D341Med (cell line): ENCODE results near the gene BAIAP2L2.

Experiments
- DNase-seq: peaks from one replicate; pipeline ENCODE4 v3.0.0; 2012; ENCODE audit warnings: low spot score

The BAIAP2L2 gene

DNA sequence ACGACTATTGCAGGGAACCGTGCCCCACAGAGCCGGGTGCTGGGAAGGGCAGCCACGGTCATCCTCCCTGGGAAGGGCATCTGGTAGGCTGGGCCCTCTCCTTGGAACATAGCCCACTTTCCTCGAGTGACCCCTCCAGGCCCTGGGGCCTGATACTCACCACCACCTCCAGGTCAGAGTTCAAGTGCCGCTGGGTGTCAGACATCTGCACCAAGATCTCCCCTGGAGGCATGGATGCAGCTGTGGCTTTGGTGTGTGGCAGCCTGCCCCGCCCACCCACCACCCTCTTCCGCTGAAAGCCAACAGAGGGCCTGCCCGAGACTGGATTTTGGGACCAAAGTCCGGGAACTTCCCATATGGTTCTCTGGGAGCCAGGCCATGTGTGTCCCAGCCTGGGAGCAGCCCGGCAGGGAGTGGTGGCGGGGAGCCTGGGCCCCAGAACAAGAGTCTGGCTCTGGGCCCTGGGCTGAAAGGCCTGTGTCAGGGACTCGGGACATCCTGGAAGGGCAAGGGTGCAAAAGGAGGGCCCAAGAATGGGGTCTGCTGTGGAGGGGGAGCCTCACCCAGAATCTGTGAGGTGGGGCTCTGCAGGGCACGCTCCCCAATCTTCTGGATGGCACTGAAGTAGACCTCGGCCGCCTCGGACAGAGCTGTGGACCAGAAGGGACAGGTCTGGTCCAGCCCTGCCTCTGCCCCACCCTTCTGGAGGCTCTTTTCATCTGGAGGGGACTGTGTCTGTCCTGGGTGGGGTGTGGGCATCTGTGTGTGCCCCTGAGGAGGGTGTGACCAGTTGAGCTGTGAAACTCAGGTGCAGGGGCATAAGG is 2.6 kb downstream of the BAIAP2L2 start:
- no peak for DNase-seq

DNA sequence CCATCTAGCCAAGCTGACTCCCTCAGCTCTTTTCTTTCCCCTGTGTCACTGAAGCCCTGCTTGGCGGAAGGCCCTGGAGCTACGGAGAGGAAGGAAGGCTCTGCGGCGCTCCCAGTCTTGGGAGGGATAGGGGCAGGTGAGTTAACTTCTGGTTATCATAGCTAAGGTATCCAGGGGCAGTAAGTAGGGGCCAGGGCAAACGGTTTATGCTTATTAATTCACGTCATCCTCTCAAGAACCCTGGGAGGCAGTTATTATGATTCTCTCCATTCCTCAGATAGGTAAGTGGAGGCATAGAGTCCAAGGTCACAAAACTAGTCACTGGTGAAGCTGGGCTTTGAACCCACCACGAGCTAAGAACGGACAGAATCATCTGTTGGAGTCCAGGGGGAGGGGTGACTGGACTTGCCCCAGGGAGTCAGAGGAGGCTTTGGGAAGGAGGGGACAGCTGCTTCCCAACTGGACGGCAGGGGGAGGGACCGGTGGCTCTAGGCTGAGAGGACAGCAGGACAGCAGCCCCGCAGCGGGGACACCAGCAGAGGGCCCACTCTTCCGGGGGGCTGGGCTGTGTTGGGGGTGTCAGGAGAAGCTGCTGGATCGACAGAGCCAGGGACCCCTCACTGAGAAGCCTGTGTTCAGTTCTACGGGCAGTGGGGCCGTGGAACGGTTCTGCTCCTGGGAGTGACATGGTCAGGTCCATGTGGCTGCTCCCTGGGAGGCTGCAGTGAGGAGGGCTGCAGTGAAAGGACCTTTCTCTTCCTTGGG is 3.5 kb downstream of the BAIAP2L2 start:
- no peak for DNase-seq

DNA sequence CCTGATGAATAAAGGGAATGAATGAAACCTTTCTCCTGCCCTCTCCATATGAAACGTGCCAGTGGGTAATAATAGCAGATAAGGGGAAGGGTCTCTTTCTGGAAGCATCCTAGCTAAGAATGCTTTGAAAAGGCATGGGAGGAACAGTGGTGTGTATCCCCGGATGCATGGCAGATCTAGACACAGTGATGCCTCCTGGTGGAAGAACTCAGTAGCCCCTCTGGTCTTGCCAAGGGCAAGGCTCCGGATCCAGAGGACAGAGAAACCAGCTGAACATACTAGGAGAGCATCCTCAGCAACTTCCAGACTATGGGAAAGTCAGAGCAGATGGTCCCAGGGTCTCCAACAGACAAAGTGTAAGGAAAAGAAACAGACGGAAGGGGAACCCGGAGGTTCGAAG is 6.4 kb downstream of the BAIAP2L2 start:
- DNase-seq: no peak

DNA sequence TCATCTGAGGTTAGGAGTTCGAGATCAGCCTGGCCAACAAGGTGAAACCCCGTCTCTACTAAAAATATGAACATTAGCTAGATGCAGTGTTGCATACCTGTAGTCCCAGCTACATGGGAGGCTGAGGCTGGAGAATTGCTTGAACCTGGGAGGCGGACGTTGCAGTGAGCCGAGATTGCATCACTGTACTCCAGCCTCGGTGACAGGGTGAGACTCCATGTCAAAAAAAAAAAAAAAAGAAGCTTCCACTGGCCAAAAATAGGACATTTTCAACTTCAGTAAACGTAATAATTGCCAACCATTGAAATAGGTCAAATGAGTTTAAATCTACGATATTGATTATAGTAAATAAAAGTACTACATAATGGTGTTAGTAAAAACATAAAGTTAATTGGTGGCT is 6.8 kb downstream of the BAIAP2L2 start:
- DNase-seq: no peak

DNA sequence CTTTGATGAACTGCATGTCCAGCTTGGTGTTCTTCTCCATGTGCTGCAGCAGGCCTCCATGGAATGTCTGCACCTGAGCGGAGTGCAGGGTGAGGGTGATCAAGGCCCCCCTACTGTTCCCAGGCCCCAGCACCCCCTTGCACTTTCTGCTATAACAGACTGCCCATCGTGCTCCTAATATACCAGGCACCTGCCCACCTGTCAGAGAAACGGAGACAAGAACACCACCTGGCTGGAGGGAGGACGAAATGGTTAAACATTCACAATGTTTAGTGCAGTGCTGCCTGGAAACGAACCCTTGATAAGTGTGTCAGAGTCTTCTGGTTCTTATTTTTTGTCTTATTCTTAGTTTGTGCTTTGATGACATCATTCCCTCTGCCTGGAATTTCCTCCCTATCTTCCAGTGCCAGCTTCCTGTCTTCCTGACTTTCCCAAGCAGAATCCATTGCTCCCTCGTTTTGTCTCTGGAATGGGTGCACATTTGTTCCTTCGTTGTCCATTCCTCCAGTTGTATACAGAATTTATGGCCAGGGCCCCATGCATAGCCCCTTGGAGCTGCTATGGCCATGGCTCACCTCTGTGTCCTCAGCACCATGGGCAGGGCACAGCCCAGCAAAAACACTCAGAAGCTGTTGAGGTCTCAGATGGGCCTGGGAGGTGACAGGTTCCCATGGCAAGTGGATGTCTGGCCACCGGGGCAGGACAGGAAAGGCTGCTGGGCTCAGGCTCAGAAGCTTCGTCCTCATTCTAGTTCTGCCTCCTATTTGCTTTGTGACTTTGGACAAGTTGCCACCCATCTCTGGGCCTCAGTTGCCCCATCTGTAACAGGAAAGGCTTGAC is 11.9 kb downstream of the BAIAP2L2 start:
- DNase-seq: no peak

DNA sequence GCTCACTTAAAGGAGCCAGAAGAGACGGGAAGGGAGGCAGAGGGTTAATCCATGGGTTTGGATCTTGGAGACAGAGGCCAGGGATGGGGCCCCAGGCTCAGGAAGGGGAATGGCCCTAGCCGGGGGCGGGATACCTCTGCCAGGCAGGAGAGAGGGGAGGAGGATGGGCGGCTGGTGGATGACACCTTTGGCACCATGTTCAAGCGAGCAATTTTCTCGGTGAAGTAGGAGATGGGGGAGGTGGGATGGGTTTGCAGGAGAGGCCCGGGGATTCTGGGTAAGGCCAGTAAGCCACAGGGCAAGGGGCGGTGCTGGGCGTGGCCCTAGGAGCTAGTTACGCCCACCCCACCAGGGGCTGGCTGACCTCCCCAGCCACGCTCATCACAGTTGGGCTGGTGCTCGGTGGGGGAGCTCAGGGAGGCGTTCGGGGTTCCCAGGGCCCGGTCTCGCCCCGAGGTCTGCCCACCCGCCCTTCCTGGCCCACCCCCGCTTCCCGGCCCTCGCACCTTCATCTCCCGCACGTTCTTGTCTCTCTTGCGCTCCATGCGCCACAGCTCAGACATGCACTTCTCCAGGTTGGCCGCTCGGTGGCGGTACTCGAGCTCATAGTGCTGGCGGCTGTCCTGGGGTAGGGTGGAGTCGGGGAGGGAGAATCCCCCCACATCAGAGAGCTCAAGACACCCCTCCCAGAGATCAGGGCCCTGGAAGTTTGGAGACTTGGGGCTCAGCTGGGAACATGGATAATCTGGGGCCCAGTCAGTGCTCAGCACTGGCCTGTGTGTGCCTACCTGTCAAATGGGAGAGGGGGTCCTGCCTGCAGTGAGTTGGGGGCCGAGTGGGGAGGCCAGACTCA is 12.7 kb downstream of the BAIAP2L2 start:
- DNase-seq: no peak

DNA sequence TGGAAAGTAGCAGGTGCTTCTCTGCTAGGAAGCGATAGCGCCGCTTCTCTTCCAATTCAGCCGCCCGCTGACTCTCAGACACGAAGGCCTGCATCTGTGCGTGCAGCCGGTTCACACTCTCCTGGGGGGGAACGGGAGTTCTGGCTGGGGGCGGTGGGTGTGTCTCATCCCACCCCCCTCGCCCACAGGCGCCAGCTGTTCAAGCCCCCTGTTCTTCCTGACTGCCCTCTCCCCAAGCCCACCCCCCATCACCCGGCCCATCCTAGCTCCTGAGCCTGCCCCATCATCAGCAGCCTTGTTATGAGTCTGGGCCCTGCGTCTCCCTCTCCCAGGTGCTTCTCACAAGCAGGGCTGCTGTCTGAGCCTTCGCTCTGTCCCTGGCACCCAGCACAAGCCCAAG is 13.4 kb downstream of the BAIAP2L2 start:
- DNase-seq: no peak

DNA sequence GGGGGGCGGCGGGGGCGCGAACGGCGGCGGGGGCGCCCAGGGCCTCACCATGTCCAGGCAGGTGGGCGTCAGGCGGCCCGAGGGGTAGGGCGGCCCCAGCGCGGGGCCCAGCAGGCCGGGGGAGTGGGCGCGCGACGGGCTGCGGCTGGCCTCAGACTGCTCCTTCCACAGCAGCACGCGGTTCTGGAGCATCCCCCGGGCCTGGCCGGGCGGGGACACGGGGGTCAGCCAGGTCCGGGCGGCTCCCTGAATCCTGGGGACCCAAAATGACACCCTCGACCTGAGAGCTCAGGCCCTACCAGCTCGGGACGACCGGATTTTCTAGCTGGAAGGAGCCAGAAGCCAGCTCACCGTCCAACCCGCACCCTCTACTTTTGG is 21.0 kb downstream of the BAIAP2L2 start:
- no peak for DNase-seq

DNA sequence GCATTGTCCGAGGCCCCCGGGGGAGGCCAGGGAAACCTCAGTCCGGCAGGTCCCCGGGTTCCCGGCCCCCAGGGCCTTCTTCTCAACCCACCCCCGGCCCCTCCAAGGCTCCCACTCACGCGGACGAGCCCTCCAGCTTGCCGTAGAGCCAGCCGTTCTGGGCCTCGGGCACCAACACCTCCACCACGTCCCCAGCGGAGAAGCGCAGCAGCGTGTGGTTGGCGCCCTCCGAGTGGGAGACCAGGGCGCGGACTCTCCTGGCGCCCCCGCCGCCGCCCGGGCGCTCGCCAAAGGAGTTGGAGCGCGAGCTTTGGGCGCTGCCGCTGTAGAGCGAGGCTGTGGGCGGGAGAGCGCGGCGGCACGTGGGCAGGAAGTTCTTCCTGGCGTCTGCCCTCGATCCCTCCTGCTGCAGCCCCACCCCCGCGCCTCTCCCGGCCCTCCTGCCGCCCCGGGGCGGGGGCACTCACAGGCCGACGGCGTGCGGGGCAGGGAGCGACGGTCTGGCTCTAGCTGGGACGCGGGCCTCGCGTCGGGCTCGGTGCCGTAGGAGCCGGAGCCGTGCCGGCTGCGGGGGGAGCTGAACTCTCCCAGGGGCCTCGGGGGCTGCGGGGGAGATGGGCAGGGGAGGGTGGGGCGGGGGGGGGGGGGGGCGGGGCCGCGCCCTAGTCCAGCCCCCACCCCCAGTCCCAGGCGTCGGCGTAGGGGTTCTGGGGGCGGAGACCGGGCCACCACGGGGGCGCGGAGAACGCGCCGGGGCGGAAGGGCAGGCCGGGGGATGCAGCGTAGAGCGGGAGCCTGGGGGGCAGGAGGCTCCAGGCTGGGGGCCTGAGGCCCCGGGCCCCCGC is 21.6 kb downstream of the BAIAP2L2 start:
- no peak for DNase-seq

DNA sequence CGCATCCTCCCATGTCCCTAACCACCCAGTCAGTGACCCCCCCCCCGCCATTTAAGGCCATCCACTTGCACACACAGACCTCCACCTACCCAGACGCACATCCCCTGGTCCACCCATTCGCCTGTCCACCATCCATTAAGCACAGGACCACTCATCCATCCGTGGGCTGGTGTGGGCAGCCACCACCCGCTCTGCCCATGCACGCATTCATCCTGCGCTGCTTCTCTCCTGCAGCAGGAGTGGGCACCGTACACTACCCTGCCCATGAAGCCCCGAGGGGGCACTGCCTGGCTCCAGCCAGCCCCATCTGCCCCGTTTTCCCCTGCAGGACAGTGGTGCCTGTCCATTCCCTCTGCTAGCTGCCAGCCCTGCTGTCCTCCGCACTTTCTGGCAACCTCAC is 22.6 kb downstream of the BAIAP2L2 start:
- DNase-seq: no peak

DNA sequence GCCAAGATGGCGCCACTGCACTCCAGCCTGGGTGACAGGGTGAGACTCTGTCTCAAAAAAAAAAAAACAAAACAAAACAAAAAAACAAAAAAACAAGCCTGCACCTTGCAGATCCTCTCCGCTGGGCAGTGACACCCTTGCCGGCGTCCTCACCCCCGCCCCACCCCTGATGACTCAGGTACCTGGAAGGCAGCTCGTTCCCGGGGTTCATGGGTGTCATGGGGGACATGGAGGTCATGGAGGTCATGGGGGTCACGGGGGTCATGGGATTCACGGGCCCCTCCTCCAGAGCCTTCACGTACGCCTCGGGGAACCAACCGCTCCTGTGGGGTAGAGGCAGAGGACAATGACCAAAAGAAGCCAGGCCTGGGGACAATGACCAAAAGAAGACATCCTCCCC is 23.5 kb downstream of the BAIAP2L2 start:
- no peak for DNase-seq

DNA sequence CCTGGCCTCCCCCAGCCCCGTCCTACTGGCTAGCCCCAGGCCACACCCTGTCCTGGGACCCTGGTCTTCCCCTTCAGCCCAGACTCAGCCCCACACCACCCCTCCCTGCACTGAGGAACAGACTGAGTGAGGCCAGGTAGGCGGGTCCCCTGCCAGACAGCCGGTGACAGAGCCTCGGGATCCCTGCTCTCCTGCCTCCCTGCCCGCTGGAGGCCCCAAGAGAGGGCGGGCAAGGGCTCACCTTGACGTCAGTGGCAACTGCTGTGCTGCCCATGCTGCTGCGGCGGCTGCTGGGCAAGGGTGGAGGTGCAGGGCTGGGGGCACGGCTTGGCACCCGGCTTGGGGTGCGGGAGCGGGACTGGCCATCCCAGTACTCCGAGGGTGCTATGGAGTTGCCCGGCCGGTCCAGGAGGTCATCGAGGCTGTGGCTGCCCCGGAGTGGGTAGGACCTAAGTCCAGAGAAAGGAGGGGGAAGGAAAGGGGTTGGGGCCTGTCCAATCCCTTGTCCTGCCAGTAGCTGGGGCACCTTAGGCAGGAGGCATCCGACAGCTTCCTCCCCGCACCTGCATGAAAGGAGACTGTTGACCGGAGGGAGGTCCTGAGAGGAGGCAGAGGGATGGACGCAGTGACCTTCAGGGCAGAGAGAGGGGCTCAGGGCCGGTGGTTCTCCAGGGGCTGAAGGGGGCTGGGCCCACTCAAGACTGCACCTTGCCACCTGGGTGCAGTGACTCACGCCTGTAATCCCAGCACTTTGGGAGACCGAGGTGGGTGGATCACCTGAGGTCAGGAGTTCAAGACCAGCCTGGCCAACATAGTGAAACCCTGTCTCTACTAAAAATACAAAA is 24.3 kb downstream of the BAIAP2L2 start:
- no peak for DNase-seq

DNA sequence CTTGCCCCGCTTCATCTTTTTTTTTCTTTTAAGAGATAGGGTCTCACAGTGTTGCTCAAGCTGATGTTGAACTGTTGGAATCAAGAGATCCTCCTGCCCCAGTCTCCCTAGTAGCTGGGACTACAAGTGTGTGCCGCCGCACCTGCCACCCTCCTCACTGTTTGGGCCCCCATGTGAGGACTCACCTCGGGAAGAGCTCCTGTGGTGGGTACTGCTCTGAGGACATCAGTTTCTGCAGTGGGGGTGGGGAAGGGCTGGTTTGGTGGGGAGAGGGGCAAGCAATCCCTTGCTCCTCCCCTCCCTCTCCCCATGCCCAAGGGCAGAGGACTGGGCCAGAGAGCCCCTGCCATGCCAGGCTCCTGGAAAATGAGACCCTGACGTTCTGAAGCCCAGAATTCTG is 25.0 kb downstream of the BAIAP2L2 start:
- no peak for DNase-seq

DNA sequence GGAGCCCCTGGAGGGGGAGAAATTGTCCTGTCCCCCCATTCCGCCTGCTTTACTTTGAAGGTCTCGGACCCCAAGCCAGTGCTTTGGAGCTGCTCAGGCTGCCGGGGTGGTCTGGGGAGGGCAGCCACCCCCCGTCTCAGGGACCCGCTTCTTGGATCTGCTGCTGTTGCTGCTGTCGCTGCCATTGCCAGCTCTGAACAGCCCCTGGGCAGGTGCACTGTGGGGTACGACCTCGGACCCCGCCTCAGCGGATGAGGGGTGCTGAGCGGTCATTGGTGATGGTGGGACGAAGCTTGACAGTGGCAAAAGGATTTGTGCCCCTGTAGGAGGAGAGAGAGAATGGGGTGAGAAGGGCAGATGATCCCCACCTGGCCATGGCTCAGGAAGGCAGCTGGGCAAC is 25.4 kb downstream of the BAIAP2L2 start:
- no peak for DNase-seq

DNA sequence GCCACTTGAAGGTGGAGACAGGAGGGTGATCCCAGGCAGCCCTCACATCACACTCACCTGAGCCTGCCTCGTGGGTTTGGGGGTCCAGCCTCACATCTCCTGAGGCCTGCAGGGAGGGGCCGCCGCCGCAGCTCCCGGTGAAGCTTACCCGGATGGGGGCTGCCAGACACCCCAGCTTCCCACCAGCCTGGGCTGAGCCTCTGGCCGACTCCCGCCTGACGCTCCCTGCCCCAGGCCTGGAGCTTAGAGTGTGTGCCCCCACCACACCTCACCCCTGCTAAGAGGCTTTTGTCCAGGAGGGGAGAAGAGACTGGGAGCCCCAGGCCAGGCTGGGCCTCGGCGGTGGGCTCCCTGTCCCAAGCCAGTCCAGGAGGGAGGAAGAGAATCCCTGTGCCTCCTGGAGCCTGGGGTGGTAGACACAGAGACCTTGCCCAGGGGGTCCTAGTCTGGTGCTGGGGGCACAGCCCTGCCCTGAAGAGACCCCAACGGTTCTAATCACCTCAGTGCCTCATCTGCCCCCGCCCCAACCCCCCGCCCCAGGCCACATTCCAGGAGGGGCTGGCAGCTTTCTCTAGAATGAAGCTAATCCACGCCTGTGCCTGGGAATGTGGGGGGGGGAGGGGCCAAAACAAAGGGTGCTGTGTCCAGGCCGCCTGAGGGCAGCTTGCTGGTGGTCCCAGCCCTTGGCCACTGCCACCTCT is 26.4 kb downstream of the BAIAP2L2 start, which contains the start of gene SLC16A8:
SLC16A8 (minus strand) TSS at position 254 of the 701 bp plus-strand sequence. CDS start 1,311 bp downstream, outside the sequence.
- no peak for DNase-seq

DNA sequence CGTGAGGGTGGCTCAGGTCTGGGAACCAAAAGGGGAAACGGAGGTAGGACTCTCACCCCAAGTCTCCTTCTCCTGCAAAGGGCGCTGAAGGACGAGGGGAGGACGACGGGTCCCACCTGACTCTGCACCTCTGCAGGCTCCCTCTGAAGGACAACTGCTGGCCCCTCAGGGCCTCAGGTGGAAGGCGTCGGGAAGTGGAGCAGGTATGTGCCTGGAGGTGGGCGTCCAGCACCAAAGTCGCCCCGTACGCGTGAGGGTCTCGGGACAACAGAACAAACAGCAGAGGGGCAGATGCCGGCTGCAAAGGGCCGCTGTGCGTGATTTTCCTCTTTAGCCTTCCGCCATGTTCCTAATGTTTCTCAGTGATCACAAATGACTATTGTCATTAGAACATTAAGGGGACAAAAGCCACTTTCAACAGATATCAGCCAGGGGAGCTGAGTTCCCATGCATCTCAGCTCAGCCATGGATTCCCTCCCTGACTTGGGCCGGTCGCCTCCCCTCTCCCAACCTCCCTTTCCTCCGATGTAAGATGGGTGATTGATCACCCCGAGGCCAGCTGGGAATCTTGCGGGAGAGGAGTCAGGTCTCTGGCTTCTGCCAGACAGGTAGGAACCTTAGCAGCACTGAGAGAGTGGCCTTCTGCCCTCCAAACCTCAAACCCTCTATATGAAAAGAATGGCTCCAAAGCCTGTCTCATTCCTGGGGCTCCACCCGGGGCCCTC is 27.3 kb downstream of the BAIAP2L2 start:
- DNase-seq: no peak

DNA sequence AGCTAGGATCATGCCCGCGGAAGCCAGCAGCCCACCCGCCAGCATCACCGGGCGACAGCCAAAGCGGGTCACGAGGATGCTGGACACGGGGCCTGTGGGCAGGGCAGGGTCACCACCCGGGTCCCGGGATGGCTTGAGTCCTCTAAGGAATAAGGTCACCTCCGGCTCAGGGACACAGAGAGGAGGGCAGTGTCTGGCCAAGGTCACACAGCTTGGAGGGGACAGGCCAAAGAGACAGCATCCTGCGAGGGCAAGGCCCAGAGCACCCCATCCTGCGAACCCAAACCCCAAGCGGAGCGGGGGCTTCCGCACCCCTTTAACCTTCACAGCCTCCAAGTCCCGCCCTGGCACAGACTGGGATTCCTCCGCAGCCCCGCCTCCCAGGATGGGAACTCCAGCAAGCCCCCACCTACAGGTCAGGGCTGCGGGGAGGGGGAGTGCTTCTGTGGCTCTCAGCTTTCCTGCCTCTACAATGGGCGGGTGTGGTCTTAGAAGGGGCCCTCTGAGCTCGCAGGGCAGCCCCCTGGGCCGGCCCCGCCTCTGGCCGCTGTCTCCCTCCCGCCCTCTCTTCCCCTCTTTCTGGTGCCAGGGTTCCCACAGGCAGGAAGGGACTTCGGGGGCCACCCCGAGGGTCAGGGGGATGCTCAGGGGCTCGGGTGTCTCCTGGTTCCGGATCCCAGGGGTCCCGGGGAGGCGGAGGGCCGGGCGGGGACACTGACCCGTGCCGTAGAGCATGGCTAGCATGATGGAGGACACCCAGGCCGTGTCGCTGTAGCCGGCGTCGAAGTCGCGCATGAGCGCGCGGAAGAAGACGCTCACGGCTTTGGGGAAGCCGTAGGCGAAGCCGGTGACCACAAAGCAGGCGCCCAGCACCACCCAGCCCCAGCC is 28.3 kb downstream of the BAIAP2L2 start:
- no peak for DNase-seq

DNA sequence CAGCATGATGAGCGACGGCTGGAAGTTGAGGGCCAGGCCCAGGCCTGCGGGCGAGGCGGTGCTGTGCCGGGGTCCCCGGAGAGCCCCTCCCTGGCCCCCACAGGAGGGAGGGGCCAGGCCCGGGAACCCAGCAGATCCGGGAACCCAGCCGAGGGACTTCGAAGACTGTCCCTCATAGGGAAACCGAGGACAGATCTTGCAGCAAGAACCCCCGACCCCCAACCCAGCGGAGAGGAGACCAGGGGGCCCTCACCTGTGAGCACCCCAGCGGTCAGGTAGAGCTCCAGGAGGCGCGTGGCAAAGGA is 28.9 kb downstream of the BAIAP2L2 start:
- DNase-seq: no peak
